ENCODE measurements around the gene TESK1. TPM values are rescaled to one million over a fixed set of nuclear protein-coding genes. Genes with fewer than 3 reads are reported as not detected.

Gene TESK1
- total RNA-seq, 4 donors from 2014 or later = 21.5 to 85.1 (median 50.7) TPM

DNA sequence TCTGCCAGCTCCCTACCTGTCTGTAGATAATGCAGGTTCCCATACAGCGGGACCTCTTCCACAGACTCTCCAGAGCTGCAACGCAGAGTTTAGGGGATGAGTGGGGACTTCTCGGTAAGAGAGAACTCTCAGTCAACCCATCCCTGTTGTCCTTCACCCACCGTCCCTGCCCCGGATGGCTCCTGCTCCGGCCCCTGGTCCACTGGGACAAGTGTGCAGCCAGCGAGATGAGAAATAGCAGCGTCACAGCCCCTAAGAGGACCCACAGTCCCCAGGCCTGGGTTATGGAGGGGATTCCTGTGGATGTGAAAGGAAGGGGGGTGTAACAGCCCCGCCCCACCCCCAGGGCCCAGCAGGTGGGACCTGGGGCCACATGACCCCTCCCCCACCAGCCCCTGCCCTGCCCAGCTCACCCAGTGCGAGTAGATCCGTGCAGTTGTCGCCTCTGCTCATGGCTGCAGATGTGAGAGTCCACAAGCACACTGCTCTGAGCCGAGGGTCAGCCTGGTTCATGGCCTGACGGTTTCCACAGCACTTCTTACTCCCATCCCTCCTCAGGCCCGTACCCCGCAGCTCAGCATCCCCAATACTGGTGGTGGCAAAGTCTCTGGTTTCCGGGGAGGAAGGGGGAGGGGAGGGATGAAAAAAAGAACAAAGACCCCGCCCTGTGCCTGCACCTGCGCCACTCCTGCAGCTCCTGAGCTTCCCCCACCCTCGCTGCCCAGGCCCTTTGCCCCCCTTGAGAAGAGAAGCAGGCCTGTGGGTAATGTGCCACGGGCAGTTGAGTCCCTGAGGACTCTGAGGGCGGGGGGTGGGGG, 45.5 kb downstream of the TESK1 start, which contains the start of gene SIT1:
SIT1 (minus strand) TSS at position 591 of the 818 bp plus-strand sequence; CDS start at position 513, 78 bp downstream.
- H3K4me3 ChIP-seq = peak within 1 kb of the TSS; percentile 32 to 66 (median 38)
- H3K4me1 ChIP-seq = peaks cover 0 to 30% (median 10%) of the 10 kb centered on the region in 4 donors
- no peak for TF ChIP-seq POLR2A (IDR thresholded peaks at IDR 0.05)
- TF ChIP-seq, protein P1, sequence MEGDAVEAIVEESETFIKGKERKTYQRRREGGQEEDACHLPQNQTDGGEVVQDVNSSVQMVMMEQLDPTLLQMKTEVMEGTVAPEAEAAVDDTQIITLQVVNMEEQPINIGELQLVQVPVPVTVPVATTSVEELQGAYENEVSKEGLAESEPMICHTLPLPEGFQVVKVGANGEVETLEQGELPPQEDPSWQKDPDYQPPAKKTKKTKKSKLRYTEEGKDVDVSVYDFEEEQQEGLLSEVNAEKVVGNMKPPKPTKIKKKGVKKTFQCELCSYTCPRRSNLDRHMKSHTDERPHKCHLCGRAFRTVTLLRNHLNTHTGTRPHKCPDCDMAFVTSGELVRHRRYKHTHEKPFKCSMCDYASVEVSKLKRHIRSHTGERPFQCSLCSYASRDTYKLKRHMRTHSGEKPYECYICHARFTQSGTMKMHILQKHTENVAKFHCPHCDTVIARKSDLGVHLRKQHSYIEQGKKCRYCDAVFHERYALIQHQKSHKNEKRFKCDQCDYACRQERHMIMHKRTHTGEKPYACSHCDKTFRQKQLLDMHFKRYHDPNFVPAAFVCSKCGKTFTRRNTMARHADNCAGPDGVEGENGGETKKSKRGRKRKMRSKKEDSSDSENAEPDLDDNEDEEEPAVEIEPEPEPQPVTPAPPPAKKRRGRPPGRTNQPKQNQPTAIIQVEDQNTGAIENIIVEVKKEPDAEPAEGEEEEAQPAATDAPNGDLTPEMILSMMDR (IDR thresholded peaks at IDR 0.05) = no peak
- no peaks in the 10 kb centered on the region for H3K9me3 ChIP-seq
- no peaks in the 10 kb centered on the region for H3K27me3 ChIP-seq
- H3K27ac ChIP-seq = peak within 1 kb of the TSS; percentile 48 to 96 (median 71)
- no peaks in the 10 kb centered on the region for H3K36me3 ChIP-seq
- DNase-seq = peak in 2 of 3 donors; percentile 76 to 78

DNA sequence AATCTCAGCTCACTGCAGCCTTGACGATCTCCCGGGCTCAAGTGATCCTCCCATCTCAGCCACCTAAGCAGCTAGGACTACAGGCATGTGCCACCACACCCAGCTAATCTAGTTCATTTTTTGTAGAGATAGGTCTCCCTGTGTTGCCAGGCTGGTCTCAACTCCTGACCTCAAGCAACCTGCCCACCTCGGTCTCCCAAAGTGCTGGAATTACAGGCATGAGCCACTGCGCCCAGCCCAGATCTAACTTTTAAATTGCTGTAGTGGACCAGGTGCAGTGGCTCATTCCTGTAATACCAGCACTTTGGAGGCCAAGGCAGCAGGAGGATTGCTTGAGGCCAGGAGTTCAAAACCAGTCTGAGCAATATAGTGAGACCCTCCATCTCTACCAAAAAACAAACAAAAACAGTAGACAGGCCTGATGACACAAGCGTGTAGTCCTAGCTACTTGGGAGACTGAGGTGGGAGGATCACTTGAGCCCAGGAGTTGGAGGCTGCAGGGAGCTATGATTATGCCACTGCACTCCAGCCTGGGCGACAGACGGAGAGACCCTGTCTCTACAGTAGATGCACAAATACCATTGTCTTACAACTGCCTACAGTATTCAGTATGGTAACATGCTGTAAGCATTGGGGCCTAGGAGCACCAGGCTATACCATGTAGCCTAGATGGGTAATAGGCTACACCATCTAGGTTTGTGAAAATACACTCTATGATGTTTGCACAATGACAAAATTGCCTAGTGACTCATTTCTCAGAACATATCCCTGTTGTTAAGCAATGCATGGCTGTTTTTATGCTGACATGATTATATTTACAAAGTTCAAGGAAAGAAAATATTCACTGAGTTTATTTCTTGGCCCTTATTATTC, 47.1 kb downstream of the TESK1 start:
- Histone ChIP-seq H3K27me3 (no peaks in the 10 kb centered on the region), H3K36me3 (no peaks in the 10 kb centered on the region), H3K4me3 (no peak overlapping the region), H3K27ac (peak overlapping the region; percentile 23 to 96 (median 72)), H3K4me1 (peaks cover 0 to 23% (median 7%) of the 10 kb centered on the region in 4 donors), H3K9me3 (no peaks in the 10 kb centered on the region)
- TF ChIP-seq, protein P1 (IDR thresholded peaks at IDR 0.05) = no peak
- no peak for TF ChIP-seq POLR2A (IDR thresholded peaks at IDR 0.05)
- peak in 2 of 3 donors; percentile 48 to 51 for DNase-seq

DNA sequence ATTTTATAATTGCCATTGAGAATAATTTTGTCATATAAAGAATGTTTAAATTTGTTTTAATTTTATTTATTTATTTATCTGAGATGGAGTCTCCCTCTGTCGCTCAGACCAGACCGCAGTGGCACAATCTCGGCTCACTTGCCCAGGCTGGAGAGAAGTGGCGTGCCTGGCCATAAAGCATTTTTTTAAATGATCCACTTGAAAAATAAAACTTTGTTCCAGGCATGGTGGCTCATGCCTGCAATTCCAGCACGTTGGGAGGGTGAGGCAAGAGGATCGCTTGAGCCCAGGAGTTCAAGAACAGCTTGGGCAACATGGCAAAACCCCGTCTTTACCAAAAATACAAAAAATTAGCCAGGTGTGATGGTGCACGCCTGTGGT, 47.8 kb downstream of the TESK1 start:
- no peaks in the 10 kb centered on the region for H3K9me3 ChIP-seq
- peak in 2 of 3 donors; percentile 44 to 51 for DNase-seq
- peaks cover 0 to 17% (median 7%) of the 10 kb centered on the region in 4 donors for H3K4me1 ChIP-seq
- H3K27ac ChIP-seq = peak overlapping the region; percentile 4 to 80 (median 50)
- H3K36me3 ChIP-seq = no peaks in the 10 kb centered on the region
- TF ChIP-seq POLR2A (IDR thresholded peaks at IDR 0.05) = no peak
- TF ChIP-seq, protein P1 (IDR thresholded peaks at IDR 0.05) = no peak
- no peak overlapping the region for H3K4me3 ChIP-seq
- H3K27me3 ChIP-seq = no peaks in the 10 kb centered on the region

DNA sequence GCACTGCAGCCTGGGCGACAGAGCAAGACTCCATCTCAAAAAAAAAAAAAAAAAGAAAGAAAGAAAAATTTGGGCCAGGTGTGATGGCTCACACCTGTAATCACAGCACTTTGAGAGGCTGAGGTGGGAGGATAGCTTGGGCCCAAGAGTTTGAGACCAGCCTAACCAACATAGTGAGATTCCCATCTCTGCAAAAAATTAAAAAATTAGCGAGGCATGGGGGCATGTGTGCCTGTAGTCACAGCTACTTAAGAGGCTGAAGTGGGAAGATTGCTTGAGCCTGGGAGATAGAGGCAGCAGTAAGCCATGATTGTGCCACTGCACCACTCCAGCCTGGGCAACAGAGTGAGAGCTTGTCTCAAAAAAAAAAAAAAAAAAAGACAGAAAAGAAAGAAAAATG, 48.5 kb downstream of the TESK1 start:
- H3K4me1 ChIP-seq = peaks cover 0 to 17% (median 4%) of the 10 kb centered on the region in 4 donors
- no peak overlapping the region for H3K4me3 ChIP-seq
- H3K36me3 ChIP-seq = no peaks in the 10 kb centered on the region
- H3K9me3 ChIP-seq = no peaks in the 10 kb centered on the region
- no peaks in the 10 kb centered on the region for H3K27me3 ChIP-seq
- peak in 1 of 3 donors; percentile 34 for DNase-seq
- TF ChIP-seq, protein P1 (IDR thresholded peaks at IDR 0.05) = no peak
- no peak for TF ChIP-seq POLR2A (IDR thresholded peaks at IDR 0.05)
- H3K27ac ChIP-seq = no peak overlapping the region

DNA sequence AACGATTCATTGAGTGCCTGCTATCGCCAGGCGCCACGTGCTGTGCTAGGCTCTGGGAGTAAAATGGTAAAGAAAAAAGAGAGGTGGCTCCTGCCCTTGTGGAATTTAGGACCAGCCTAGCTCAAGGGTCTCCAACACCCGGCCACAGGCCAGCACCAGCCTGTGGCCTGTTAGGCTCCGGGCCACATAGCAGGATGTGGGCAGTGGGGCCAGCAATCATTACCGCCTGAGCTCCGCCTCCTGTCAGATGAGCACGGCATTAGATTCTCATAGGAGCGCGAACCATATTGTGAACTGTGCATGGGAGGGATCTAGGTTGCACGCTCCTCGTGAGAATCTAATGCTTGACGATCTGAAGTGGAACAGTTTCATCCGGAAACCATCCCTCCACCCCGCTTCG, 51.3 kb downstream of the TESK1 start:
- Histone ChIP-seq H3K4me3 (no peak overlapping the region), H3K27me3 (no peaks in the 10 kb centered on the region), H3K27ac (peak overlapping the region in 2 of 4 donors; percentile 97 to 99), H3K4me1 (peaks cover 0 to 33% (median 6%) of the 10 kb centered on the region in 4 donors), H3K9me3 (no peaks in the 10 kb centered on the region), H3K36me3 (peaks cover 0 to 6% (median 0%) of the 10 kb centered on the region in 3 donors)
- TF ChIP-seq, protein P1 (IDR thresholded peaks at IDR 0.05) = no peak
- no peak for TF ChIP-seq POLR2A (IDR thresholded peaks at IDR 0.05)
- no peak for DNase-seq

Measured in Peyer's patch (tissue), 4 donors.